Measurements from ENCODE around the gene PTPN12.

- no peak for TF ChIP-seq CTCF (IDR thresholded peaks at IDR 0.05)
- no peak for TF ChIP-seq POLR2A (IDR thresholded peaks at IDR 0.05)
These were observed 150.7 kb downstream of the PTPN12 start for GRCh38 chr7:77687747-77688144.
